Hepatocyte (in vitro differentiated cells): ENCODE measurements around the gene CDCA7. TPM values are rescaled to one million over a fixed set of nuclear protein-coding genes. Genes with fewer than 3 reads are reported as not detected.

Experiments used
- DNase-seq: peaks from one replicate; pipeline ENCODE4 v3.0.0-alpha.2; 2016; ENCODE audit warnings: low spot score
- H2AFZ ChIP-seq: fragments of 200-600 bp; sonication (generic); 2 replicates; pipeline ENCODE4 v1.6.0; 2016; ENCODE audit warnings: antibody characterized with exemption, mild to moderate bottlenecking
- H3K27ac ChIP-seq: fragments of 200-600 bp; sonication (generic); 2 replicates; pipeline ENCODE4 v1.5.1; 2016; ENCODE audit warnings: mild to moderate bottlenecking
- H3K27me3 ChIP-seq: fragments of 200-600 bp; sonication (generic); 2 replicates; pipeline ENCODE4 v1.6.1; 2016
- H3K36me3 ChIP-seq: fragments of 200-600 bp; sonication (generic); replicated peaks from 2 replicates; pipeline ENCODE4 v1.5.1; 2016; ENCODE audit warnings: low read depth; ENCODE audit not compliant: insufficient read depth
- H3K4me1 ChIP-seq: fragments of 200-600 bp; sonication (generic); 2 replicates; pipeline ENCODE4 v1.5.1; 2016; ENCODE audit warnings: mild to moderate bottlenecking, moderate library complexity; ENCODE audit not compliant: insufficient read depth
- H3K4me2 ChIP-seq: fragments of 200-600 bp; sonication (generic); 2 replicates; pipeline ENCODE4 v1.6.0; 2016
- H3K4me3 ChIP-seq: fragments of 200-600 bp; sonication (generic); 2 replicates; pipeline ENCODE4 v1.5.1; 2016; ENCODE audit warnings: mild to moderate bottlenecking
- H3K79me2 ChIP-seq: fragments of 200-600 bp; sonication (generic); 2 replicates; pipeline ENCODE4 v1.6.0; 2017; ENCODE audit warnings: mild to moderate bottlenecking
- H3K9me2 ChIP-seq: fragments of 200-600 bp; sonication (generic); replicated peaks from 2 replicates; pipeline ENCODE4 v1.6.0; 2017; ENCODE audit warnings: mild to moderate bottlenecking; ENCODE audit not compliant: insufficient read depth
- H3K9me3 ChIP-seq: fragments of 200-600 bp; sonication (generic); 2 replicates; pipeline ENCODE4 v1.5.1; 2016; ENCODE audit warnings: low read depth, mild to moderate bottlenecking
- H4K20me1 ChIP-seq: fragments of 200-600 bp; sonication (generic); 2 replicates; pipeline ENCODE4 v1.6.0; 2016; ENCODE audit warnings: mild to moderate bottlenecking; ENCODE audit not compliant: insufficient read depth, poor library complexity, severe bottlenecking
- EZH2 ChIP-seq: fragments of 200-600 bp; sonication (generic); IDR thresholded peaks from 2 replicates; pipeline ENCODE4 v1.6.1; 2016; ENCODE audit warnings: antibody characterized with exemption, mild to moderate bottlenecking, borderline replicate concordance
- EZH2phosphoT487 ChIP-seq: fragments of 200-600 bp; sonication (generic); IDR thresholded peaks from one replicate; pipeline ENCODE4 v1.6.1; 2018; ENCODE audit warnings: antibody characterized with exemption, mild to moderate bottlenecking, low read depth, moderate library complexity; ENCODE audit not compliant: unreplicated experiment, severe bottlenecking
- WGBS: methylation state at CpG from one replicate; pipeline ENCODE4 v1.1.6; 2016; ENCODE audit warnings: low lambda C conversion rate; ENCODE audit errors: missing lambda C conversion rate; 5-methylcytosine and 5-hydroxymethylcytosine counted together
- polyA plus RNA-seq: library from polyadenylated mRNA; unstranded; fragments of >200 nt; fragmentation: Nextera tagmentation; extraction: Ambion mirVana; gene quantifications from 2 replicates; pipeline ENCODE4 v1.2.1, GENCODE V29; 2016
- total RNA-seq: library from RNA; depleted of rRNA; stranded (reverse); fragments of >200 nt; gene quantifications from 2 replicates; pipeline ENCODE4 v1.2.3, GENCODE V29; 2014
- TF ChIP-seq, protein P1 (sequence below): fragments of 200-600 bp; sonication (generic); IDR thresholded peaks from 2 replicates; pipeline ENCODE4 v1.5.1; 2016; ENCODE audit warnings: antibody characterized with exemption, mild to moderate bottlenecking; ENCODE audit not compliant: poor library complexity

Gene CDCA7
- total and polyA plus RNA-seq, 2 experiments from 2014 or later = 4.9 to 8.7 TPM

- no peak overlapping the region for H3K27ac ChIP-seq
Observed at GRCh38 chr2:173394091-173394974, 39.7 kb downstream of the CDCA7 start.

GRCh38 chr2:173395567-173396351 is 41.1 kb downstream of the CDCA7 start:
- Histone ChIP-seq H3K4me3 (no peak overlapping the region), H3K4me2 (no peak overlapping the region), H3K79me2 (no peaks in the 10 kb centered on the region), H2AFZ (no peak overlapping the region), H4K20me1 (no peaks in the 10 kb centered on the region), H3K27ac (no peak overlapping the region), H3K36me3 (no peaks in the 10 kb centered on the region), H3K27me3 (peaks cover 19% of the 10 kb centered on the region), H3K9me3 (no peaks in the 10 kb centered on the region), H3K4me1 (no peaks in the 10 kb centered on the region), H3K9me2 (no peaks in the 10 kb centered on the region)
- WGBS = 87% methylated on average over 16 of the region's 16 CpGs
- TF ChIP-seq EZH2phosphoT487 (no peak), EZH2 (no peak)
- TF ChIP-seq, protein P1, sequence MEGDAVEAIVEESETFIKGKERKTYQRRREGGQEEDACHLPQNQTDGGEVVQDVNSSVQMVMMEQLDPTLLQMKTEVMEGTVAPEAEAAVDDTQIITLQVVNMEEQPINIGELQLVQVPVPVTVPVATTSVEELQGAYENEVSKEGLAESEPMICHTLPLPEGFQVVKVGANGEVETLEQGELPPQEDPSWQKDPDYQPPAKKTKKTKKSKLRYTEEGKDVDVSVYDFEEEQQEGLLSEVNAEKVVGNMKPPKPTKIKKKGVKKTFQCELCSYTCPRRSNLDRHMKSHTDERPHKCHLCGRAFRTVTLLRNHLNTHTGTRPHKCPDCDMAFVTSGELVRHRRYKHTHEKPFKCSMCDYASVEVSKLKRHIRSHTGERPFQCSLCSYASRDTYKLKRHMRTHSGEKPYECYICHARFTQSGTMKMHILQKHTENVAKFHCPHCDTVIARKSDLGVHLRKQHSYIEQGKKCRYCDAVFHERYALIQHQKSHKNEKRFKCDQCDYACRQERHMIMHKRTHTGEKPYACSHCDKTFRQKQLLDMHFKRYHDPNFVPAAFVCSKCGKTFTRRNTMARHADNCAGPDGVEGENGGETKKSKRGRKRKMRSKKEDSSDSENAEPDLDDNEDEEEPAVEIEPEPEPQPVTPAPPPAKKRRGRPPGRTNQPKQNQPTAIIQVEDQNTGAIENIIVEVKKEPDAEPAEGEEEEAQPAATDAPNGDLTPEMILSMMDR = no peak
- no peak for DNase-seq

More at GRCh38 chr2:173394091-173394974, 39.7 kb downstream of the CDCA7 start:
- Histone ChIP-seq H3K4me1 (no peaks in the 10 kb centered on the region), H3K9me2 (no peaks in the 10 kb centered on the region), H3K27me3 (peaks cover 4% of the 10 kb centered on the region), H3K4me3 (no peak overlapping the region), H3K36me3 (no peaks in the 10 kb centered on the region), H2AFZ (peak overlapping the region; percentile 19), H4K20me1 (no peaks in the 10 kb centered on the region), H3K79me2 (no peaks in the 10 kb centered on the region), H3K4me2 (peak overlapping the region; percentile 14), H3K9me3 (no peaks in the 10 kb centered on the region)
- TF ChIP-seq EZH2phosphoT487 (no peak), EZH2 (no peak)
- TF ChIP-seq, protein P1 = no peak
- DNase-seq = no peak
- 25% methylated on average over 8 of the region's 8 CpGs for WGBS

DNA sequence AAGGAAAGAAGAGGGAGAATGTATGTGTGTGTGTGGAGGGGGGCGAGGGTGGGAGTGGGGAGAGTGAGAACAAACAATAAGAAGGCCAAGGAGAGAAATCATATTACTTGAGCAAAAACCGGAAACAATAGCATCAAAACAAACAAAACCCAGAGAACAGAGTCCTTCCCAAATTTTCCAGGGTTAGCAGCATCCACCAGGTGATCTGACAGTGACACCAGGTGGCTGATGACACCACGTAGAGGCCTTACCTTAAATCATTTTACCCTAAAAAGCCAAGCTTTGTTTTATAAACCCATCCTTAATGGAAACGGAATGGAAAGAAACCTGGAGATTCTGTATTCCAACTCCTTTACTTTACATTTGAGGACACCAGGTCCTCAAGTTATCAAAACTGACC is 42.9 kb downstream of the CDCA7 start:
- no peaks in the 10 kb centered on the region for H3K36me3 ChIP-seq
- H3K79me2 ChIP-seq = no peaks in the 10 kb centered on the region
- H3K4me2 ChIP-seq = no peak overlapping the region
- DNase-seq = no peak
- no peaks in the 10 kb centered on the region for H4K20me1 ChIP-seq
- H2AFZ ChIP-seq = no peak overlapping the region
- no peak overlapping the region for H3K27ac ChIP-seq
- H3K9me3 ChIP-seq = no peaks in the 10 kb centered on the region
- 70% methylated on average over 4 of the region's 4 CpGs for WGBS
- no peak overlapping the region for H3K4me3 ChIP-seq
- H3K27me3 ChIP-seq = peaks cover 24% of the 10 kb centered on the region
- H3K9me2 ChIP-seq = no peaks in the 10 kb centered on the region
- no peak for TF ChIP-seq EZH2
- TF ChIP-seq, protein P1 = no peak
- no peak for TF ChIP-seq EZH2phosphoT487
- H3K4me1 ChIP-seq = no peaks in the 10 kb centered on the region
